ENCODE results near the gene BHLHA15. TPM values are rescaled to one million over a fixed set of nuclear protein-coding genes. Genes with fewer than 3 reads are reported as not detected.

Gene BHLHA15
- polyA plus RNA-seq, 3 donors: not detected

- peaks cover 12 to 36% (median 19%) of the 10 kb centered on the region in 3 donors for H3K27me3 Mint-ChIP-seq (ENCODE audit: low read depth in 3 of 3)
- peak; percentile 19 to 35 (median 28) for DNase-seq
- peaks cover 0 to 6% of the 10 kb centered on the region in 2 donors for H3K9me3 ChIP-seq (replicated peaks in 1 of 2; ENCODE audit: control insufficient read depth in 1 of 2, insufficient read depth in 1 of 2, low read length in 2 of 2)
- peak overlapping the region; percentile 33 for H3K4me2 ChIP-seq (replicated peaks; ENCODE audit: extremely low read depth, low read length, poor library complexity, severe bottlenecking)
- 5% methylated on average over 13 of the region's 15 CpGs for WGBS (ENCODE audit: insufficient coverage)
- H3K36me3 ChIP-seq (replicated peaks in 1 of 2; ENCODE audit: control insufficient read depth in 1 of 2, insufficient read depth in 2 of 2, low read length in 2 of 2): peaks cover 22 to 47% of the 10 kb centered on the region in 2 donors
- H3K4me3 Mint-ChIP-seq: peak overlapping the region in 1 of 2 donors; percentile 68
- H3K27ac ChIP-seq (ENCODE audit: low read depth in 1 of 2, low read length in 2 of 2): no peak overlapping the region
- H2AFZ ChIP-seq (ENCODE audit: insufficient read depth, low read depth, low read length, poor library complexity, severe bottlenecking): no peak overlapping the region
- peaks cover 0 to 13% of the 10 kb centered on the region in 2 donors for H3K27me3 ChIP-seq (ENCODE audit: control insufficient read depth in 2 of 2, insufficient read depth in 2 of 2, low read length in 2 of 2)
- no peak overlapping the region for H3K9ac ChIP-seq (ENCODE audit: insufficient read depth, low read length, poor library complexity, severe bottlenecking)
- H3K79me2 ChIP-seq (ENCODE audit: insufficient read depth, low read length): no peaks in the 10 kb centered on the region
- peaks cover 14% of the 10 kb centered on the region in 2 donors for H3K4me1 ChIP-seq (ENCODE audit: control insufficient read depth in 1 of 2, insufficient read depth in 2 of 2, low read length in 2 of 2)
- peaks cover 65% of the 10 kb centered on the region for H4K20me1 ChIP-seq (ENCODE audit: insufficient read depth, low read length)
- peaks cover 0 to 15% (median 8%) of the 10 kb centered on the region in 7 donors for H3K9me3 Mint-ChIP-seq
- H3K4me3 ChIP-seq (replicated peaks in 1 of 3; ENCODE audit: low read depth in 2 of 3, low read length in 3 of 3): no peak overlapping the region
- peak overlapping the region in 4 of 7 donors; percentile 21 to 76 (median 50) for H3K27ac Mint-ChIP-seq
- intact Hi-C loops (cut with micrococcal nuclease): no loop called here
- no peak for TF ChIP-seq CTCF (IDR thresholded peaks at IDR 0.05)
- peaks cover 17% of the 10 kb centered on the region for H3K4me1 Mint-ChIP-seq
- peaks cover 74 to 75% of the 10 kb centered on the region in 2 donors for H3K36me3 Mint-ChIP-seq
Measured at GRCh38 chr7:98202367-98203195, 8.7 kb upstream of the BHLHA15 start.

- H3K4me3 ChIP-seq (replicated peaks in 1 of 3; ENCODE audit: low read depth in 2 of 3, low read length in 3 of 3): no peak overlapping the region
Measured at GRCh38 chr7:98203261-98203963, 7.8 kb upstream of the BHLHA15 start.

More at GRCh38 chr7:98203261-98203963, 7.8 kb upstream of the BHLHA15 start:
- Histone ChIP-seq H3K79me2 (ENCODE audit: insufficient read depth, low read length) (no peaks in the 10 kb centered on the region), H3K27ac (ENCODE audit: low read depth in 1 of 2, low read length in 2 of 2) (no peak overlapping the region), H3K9ac (ENCODE audit: insufficient read depth, low read length, poor library complexity, severe bottlenecking) (no peak overlapping the region), H3K4me1 (ENCODE audit: control insufficient read depth in 1 of 2, insufficient read depth in 2 of 2, low read length in 2 of 2) (peaks cover 14% of the 10 kb centered on the region in 2 donors), H4K20me1 (ENCODE audit: insufficient read depth, low read length) (peaks cover 60% of the 10 kb centered on the region), H3K9me3 (replicated peaks in 1 of 2; ENCODE audit: control insufficient read depth in 1 of 2, insufficient read depth in 1 of 2, low read length in 2 of 2) (peaks cover 0 to 3% of the 10 kb centered on the region in 2 donors), H3K4me2 (replicated peaks; ENCODE audit: extremely low read depth, low read length, poor library complexity, severe bottlenecking) (no peak overlapping the region), H3K36me3 (replicated peaks in 1 of 2; ENCODE audit: control insufficient read depth in 1 of 2, insufficient read depth in 2 of 2, low read length in 2 of 2) (peaks cover 22 to 47% of the 10 kb centered on the region in 2 donors), H3K27me3 (ENCODE audit: control insufficient read depth in 2 of 2, insufficient read depth in 2 of 2, low read length in 2 of 2) (peaks cover 0 to 13% of the 10 kb centered on the region in 2 donors), H2AFZ (ENCODE audit: insufficient read depth, low read depth, low read length, poor library complexity, severe bottlenecking) (no peak overlapping the region)
- TF ChIP-seq CTCF (IDR thresholded peaks at IDR 0.05): no peak
- peaks cover 17% of the 10 kb centered on the region for H3K4me1 Mint-ChIP-seq
- peaks cover 0 to 11% (median 3%) of the 10 kb centered on the region in 7 donors for H3K9me3 Mint-ChIP-seq
- WGBS (ENCODE audit: insufficient coverage): 92% methylated on average over 20 of the region's 28 CpGs
- H3K27ac Mint-ChIP-seq: no peak overlapping the region
- H3K36me3 Mint-ChIP-seq: peaks cover 71 to 76% of the 10 kb centered on the region in 2 donors
- H3K4me3 Mint-ChIP-seq: peak overlapping the region in 1 of 2 donors; percentile 13
- H3K27me3 Mint-ChIP-seq (ENCODE audit: low read depth in 3 of 3): peaks cover 12 to 33% (median 18%) of the 10 kb centered on the region in 3 donors
- intact Hi-C loops (cut with micrococcal nuclease): no loop called here
- DNase-seq: no peak
